ENCODE data around the gene TCP11.

DNA sequence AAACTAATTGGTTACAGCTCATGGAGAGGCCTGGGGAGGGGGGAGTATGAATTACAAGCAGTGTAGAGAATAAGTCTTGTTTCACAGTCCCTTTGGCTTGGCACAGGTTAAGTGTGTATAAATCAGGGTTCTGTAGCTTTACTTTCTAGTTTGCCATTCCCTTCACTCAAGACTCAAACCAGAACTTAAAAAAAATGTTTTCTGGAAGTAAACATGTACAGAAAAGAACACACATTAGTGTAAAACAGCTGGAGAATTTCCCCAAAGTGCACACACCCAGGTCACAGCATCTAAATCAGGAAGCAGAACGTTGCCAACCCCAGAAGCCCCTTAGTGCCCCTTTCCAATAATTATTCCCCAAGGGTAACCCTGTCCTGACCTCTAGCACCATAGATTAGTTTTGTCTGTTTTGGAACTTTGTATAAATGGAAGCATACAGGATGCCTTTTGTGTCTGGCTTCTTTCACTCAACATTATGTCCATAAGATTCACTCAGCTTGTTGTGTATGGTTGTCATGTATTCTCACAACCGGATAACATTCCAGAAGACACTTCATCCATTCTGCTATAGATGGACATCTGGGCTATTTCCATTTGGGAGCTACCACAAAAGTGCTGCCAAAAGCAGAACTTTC, 38.9 kb upstream of the TCP11 start:
- TF ChIP-seq, protein P1, sequence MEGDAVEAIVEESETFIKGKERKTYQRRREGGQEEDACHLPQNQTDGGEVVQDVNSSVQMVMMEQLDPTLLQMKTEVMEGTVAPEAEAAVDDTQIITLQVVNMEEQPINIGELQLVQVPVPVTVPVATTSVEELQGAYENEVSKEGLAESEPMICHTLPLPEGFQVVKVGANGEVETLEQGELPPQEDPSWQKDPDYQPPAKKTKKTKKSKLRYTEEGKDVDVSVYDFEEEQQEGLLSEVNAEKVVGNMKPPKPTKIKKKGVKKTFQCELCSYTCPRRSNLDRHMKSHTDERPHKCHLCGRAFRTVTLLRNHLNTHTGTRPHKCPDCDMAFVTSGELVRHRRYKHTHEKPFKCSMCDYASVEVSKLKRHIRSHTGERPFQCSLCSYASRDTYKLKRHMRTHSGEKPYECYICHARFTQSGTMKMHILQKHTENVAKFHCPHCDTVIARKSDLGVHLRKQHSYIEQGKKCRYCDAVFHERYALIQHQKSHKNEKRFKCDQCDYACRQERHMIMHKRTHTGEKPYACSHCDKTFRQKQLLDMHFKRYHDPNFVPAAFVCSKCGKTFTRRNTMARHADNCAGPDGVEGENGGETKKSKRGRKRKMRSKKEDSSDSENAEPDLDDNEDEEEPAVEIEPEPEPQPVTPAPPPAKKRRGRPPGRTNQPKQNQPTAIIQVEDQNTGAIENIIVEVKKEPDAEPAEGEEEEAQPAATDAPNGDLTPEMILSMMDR (IDR thresholded peaks at IDR 0.05): no peak
- TF ChIP-seq POLR2AphosphoS5 (IDR thresholded peaks at IDR 0.05): no peak
